Measurements from ENCODE around the gene PCSK1.
"Not testable (repeated sequence)": the region's sequence is repeated elsewhere in the genome, so short reads cannot be mapped to it uniquely, and the experiment has no call there.

The PCSK1 gene

GRCh38 chr5:96370976-96371375 lies 62.1 kb downstream of the PCSK1 start:
- no peak for ATAC-seq

DNA sequence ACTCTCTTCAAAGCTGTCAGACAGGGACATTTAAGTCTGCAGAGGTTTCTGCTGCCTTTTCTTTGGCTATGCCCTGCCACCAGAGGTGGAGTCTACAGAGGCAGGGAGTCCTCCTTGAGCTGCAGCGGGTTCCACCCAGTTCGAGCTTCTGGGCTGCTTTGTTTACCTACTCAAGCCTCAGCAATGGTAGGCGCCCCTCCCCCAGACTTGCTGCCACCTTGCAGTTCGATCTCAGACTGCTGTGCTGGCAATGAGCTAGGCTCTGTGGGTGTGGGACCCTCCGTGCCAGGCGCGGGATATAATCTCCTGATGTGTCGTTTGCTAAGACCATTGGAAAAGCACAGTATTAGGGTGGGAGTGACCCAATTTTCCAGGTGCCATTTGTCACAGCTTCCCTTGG lies 65.7 kb downstream of the PCSK1 start:
- ATAC-seq: not testable (repeated sequence)

DNA sequence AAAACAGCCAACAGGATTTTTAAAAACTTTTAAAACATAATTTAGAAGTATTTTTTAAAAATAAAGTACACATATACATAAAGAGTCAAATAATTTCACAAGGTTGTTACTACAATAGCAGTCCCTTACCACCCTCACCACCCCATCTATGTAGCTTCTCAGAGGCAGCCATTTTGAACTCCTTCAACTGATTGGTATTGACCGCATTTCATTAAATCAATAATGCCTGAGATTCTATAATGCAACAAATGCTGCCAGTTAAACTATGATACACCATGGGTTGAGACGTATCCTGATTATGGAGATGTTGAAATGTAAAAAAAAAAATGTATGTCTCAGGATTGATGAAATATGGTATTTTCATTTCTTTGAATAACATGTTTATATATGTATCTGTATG lies 78.8 kb downstream of the PCSK1 start:
- no peak for ATAC-seq

GRCh38 chr5:96353220-96353619 lies 79.8 kb downstream of the PCSK1 start:
- ATAC-seq: no peak

- no peak for ATAC-seq
Measured at GRCh38 chr5:96350678-96351077, 82.4 kb downstream of the PCSK1 start.

- ATAC-seq: no peak
Measured at GRCh38 chr5:96348536-96348935, 84.5 kb downstream of the PCSK1 start.

- ATAC-seq: no peak
Measured at GRCh38 chr5:96347502-96348292, 85.4 kb downstream of the PCSK1 start.

- peak; percentile 78 to 82 for ATAC-seq
Measured at GRCh38 chr5:96344678-96345577, 88.1 kb downstream of the PCSK1 start.

- ATAC-seq: no peak
Measured at GRCh38 chr5:96343094-96343493, 90.0 kb downstream of the PCSK1 start.

- no peak for ATAC-seq
Measured at GRCh38 chr5:96342581-96342980, 90.5 kb downstream of the PCSK1 start.

All from activated CD4-positive, CD25-positive, alpha-beta regulatory T cell treated with anti-CD3 and anti-CD28 coated beads, Interleukin-2, amount 50 U/mL, for 24 hours (primary cell).